Stimulated activated CD8-positive, alpha-beta memory T cell treated with anti-CD3 and anti-CD28 coated beads, Interleukin-4, amount 100 ng/mL, for 4 hours (primary cell): ENCODE data around the gene CYP2J2.
A peak's percentile ranks its signal among the peaks of the same experiment; 100 is the strongest.
"Not testable (repeated sequence)": the region's sequence is repeated elsewhere in the genome, so short reads cannot be mapped to it uniquely, and the experiment has no call there.

ENCODE experiments used
- DNase-seq, 2 donors: peaks; one replicate each; pipeline ENCODE4 v3.0.0-alpha.2; 2020; ENCODE audit warnings: low read depth in 2 of 2, low spot score in 1 of 2

Gene CYP2J2, protein sequence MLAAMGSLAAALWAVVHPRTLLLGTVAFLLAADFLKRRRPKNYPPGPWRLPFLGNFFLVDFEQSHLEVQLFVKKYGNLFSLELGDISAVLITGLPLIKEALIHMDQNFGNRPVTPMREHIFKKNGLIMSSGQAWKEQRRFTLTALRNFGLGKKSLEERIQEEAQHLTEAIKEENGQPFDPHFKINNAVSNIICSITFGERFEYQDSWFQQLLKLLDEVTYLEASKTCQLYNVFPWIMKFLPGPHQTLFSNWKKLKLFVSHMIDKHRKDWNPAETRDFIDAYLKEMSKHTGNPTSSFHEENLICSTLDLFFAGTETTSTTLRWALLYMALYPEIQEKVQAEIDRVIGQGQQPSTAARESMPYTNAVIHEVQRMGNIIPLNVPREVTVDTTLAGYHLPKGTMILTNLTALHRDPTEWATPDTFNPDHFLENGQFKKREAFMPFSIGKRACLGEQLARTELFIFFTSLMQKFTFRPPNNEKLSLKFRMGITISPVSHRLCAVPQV

DNA sequence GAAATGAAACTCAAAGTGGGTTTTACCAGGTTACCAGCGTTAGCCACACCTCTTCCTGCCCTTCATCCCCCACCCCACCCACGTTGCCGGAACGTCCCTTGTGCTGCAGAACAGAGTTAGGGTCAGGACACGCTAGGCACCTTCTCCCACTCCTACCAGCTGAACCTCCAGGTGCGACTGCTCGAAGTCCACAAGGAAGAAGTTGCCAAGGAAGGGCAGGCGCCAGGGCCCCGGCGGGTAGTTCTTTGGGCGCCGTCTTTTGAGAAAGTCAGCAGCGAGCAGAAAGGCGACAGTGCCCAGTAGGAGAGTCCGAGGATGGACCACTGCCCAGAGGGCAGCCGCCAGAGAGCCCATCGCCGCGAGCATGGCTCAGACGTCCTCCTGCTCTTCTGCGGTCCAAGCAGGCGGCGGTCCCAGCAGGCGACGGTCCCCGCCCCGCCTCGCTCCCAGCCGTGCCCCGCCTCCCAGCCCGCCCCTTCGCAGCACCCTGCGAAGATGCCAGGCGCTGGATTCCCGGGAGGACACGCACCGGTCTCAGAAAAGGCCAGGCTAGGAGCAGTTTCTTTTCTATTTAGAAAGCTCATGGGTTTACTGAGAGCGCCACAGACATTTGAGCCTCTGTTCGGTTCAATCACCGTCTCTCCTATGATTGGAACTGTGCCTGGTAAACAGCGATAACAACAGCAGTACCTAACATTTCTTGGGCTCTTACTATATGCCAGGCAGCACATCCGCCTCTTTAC lies at the start of gene CYP2J2:
Gene CYP2J2, minus strand, starts transcription at position 393 of the 743 bp plus-strand sequence. Its CDS starts 27 bp downstream, at position 366.
- DNase-seq: no peak

DNA sequence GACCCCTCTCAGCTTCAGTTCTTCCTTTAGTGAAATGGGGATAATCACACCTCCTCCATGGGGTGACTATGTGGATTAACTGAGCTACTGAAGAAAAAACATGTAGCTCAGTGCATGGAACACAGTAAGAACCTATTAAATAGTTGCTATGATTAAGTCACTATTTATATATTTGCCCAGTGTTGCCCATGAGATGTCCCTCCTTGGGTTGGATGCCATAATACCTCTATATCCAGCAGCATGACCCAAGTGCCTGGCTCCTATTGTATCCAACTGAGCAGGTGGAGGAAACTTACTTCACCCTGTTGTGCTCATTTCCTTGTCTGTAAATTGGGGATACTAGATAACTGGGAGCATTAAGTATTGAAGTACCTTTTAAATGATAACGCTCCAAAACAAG lies 47.1 kb upstream of the CYP2J2 start:
- DNase-seq: no peak

DNA sequence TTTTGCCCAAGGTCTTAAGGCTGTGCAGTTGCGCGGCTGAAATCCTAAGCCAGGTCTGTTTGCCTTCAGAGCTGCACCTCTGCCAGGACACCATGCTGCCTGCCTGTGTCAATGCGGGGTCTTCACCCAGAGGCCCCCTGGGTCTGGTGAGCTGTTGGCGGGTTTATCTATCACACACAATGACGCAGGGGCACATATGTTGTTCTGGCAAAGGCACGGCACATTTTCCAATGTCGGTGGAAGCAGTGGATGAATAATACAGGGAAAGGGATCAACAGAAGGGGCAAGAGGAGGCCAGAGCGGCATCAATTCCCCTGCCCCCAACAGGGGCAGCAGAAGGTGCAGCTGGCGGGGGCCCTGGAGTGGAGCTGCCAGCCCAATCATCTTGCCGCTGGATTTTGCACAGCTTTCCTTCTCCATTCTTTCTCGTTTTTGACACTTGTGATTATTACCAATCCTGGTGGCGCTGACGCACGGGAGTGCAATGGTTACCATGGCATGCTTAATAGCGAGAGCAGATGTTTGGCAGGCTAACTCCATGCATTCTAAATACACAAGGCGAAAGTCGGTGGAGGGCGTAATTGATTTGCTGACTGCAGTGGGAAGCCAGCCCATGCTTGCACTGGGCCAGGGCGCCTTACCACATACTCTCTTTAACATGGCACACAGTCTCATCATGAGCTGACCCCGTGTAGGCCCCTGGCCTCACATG lies 45.8 kb upstream of the CYP2J2 start:
- no peak for DNase-seq

DNA sequence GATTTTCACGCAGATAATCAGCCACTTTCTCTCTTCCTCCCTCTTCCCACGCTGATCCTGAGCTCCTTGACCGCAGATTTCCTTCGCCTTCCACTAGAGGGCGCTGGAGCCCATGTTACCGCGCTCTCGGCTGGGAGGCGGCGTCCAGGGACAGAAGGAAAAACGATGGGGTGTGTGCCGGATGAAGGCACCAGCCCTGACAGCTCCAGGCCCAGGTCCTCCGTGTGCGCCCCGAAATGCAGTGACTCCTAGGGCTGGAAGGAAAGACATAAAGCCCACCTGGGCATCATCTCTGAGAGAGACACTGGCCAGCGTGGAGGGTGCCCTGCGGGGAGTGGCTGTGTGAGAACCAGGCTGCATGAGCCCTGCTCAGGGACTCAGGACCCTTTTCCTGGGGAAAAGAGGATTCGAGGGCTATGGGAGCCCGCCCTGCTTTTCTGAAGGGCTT lies 44.9 kb upstream of the CYP2J2 start:
- DNase-seq: peak in 1 of 2 donors; percentile 12

DNA sequence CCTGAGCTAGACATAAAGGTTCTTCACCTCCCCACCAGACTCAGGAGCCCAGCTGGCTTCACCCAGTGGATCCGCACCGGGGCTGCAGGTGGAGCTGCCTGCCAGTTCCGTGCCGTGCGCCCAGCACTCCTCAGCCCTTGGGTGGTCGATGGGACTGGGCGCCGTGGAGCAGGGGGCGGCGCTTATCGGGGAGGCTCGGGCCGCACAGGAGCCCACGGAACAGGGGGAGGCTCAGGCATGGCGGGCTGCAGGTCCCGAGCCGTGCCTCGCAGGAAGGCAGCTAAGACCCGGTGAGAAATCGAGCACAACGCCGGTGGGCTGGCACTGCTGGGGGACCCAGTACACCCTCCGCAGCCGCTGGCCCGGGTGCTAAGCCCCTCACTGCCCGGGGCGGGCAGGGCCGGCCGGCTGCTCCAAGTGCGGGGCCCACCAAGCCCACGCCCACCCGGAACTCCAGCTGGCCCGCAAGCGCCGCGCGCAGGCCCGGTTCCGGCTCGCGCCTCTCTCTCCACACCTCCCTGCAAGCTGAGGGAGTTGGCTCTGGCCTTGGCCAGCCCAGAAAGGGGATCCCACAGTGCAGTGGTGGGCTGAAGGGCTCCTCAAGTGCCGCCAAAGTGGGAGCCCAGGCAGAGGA lies 43.1 kb upstream of the CYP2J2 start:
- not testable (repeated sequence) for DNase-seq

DNA sequence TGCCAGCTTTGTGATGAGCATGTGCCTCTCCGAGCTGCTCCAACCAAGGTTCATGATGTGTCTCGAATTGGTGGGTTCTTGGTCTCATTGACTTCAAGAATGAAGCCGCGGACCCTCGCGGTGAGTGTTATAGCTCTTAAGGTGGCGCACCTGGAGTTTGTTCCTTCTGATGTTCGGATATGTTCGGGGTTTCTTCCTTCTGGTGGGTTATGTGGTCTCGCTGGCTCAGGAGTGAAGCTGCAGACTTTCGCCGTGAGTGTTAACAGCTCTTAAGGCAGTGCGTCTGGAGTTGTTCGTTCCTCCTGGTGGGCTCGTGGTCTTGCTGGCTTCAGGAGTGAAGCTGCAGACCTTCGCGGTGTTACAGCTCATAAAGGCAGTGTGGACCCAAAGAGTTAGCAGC lies 42.2 kb upstream of the CYP2J2 start:
- not testable (repeated sequence) for DNase-seq

DNA sequence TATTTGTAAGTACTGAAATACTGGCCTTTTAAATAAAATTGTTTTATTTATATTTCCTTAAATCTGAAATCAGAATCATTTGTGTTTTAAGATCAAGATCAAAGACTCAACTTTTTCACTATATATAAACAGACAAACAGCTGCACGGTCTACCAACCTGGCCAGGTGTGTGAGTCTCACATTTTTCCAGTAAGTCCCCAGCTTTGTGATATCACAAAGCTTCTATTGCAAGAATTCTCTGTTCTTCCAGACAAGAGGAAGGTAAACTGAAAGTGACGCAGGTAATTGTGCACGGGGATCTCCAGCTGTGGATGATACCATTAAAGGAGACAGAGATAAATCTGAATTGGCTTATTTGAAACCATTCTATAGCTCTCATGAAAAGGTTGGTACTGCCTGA lies 41.2 kb upstream of the CYP2J2 start:
- no peak for DNase-seq

DNA sequence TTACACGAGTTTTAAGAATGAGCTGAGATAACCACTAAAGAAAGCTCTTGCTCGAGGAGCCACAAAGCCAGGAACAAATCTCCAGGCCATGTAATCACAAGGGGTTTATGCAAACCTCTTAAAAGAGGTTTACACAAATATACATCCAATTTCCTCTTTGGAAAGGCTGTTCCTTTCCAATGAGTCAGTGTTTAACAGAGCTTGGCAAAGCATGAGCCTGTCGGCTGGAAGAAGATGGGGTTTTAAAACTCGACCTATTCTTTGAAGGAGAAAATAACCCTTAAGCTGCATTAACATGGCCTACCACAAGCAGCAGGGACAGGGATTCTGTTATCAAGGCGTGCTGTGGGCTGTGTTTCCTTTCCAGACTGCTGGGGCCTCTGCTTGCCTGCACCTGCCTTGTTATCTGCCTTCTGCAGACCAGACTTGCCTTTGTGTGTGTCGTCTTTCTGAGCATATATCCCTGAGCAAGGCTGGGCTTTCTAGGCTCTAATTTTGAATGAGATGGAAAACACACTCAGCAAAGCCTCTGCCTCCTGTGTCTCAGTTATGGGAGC lies 40.6 kb upstream of the CYP2J2 start:
- no peak for DNase-seq

DNA sequence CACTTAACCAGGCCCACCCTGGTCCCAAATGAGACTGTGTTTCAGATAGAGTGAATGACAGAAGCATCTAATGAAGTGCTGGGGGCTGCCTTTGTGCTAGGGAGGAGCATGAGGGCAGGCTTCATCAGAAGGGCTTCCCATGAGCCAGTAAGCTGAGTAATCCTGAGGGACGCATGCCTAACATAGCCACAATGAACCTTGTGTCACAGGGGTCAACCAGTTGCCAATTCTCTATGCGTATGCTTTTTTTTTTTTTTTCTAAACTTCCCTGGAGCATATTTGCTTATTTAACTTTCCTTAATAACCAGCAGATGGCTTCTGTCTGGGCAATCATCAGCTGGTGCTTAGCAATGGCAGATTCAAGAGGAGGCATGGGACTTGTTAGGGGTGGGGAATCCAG lies 25.5 kb upstream of the CYP2J2 start:
- DNase-seq: no peak

DNA sequence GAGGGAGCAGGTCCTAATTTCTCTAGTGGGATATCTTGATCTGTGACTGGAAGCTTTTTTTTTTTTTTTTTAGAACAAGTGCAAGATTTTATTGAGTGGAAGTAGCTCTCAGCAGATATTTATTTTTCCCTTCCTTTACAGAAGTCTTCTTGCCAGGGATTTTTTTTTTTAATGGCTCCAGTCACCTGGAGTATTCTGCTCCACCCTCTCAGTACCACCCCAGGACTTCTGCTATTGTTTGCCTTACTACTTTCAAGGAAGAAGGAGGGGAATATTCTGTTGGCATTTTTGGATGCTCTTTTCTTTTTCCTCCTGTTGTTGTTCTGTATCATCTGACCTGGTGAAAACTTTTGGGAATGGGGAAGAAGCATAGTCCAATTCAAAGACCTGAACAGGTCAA lies 23.1 kb upstream of the CYP2J2 start:
- DNase-seq: no peak

DNA sequence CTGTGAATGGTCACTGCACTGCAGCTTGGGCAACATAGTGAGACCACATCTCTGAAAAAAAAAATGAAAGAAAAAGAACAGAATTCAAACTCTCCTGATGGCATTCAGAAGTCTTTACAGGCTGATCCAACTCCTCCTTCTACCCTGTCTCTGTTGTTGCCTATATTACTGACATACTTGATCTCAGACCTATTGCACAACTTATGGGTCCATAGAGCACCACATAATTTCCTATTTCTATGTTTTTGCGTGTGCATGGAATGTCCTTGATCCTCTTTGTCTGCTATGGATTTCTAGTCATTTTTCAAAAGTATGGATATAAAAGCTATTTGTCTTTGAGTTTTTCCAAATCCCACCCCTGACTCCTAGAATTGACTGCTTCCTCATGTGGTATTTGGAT lies 22.4 kb upstream of the CYP2J2 start:
- DNase-seq: no peak

DNA sequence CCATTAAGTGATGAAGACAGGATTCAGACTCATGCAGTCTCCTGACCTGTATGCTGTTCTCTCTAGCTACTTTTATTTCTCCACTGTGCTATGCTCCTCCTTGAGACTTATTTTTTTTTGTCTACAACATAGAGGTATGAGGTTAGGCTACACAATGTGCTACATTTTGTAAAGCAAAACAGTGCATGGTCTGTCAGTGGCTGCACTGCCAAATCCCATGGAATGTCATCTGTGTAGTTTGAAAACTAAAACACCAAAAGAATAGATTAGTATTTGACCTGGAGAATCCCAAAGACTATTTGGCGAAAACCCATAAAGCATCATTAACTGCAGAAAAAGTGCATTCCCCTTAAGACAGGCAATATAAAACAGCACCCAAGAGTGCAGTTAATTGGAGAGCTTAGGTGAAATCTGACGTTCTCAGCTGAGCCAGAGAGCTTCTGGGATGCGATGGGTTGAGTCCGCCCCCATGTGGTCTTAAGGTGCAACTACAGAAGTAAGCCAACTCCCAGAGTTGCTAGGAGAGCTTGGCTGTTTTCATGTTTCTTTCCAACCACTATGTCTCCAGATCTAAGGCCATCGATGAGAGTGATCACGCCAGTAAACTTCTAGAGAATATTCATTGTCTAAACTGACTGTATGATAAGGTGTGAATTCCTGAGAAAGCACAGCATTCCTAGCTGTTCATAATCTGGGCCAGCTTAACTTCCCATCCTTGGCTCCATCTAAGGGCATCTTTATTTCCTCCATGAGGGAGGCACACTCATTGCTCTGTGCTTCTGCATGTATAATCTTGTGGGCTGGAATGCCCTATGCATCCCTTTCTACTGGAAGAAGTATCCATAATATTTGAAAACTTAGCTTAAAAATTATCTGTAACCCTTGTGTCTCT lies 20.7 kb upstream of the CYP2J2 start:
- DNase-seq: peak in 1 of 2 donors; percentile 12

DNA sequence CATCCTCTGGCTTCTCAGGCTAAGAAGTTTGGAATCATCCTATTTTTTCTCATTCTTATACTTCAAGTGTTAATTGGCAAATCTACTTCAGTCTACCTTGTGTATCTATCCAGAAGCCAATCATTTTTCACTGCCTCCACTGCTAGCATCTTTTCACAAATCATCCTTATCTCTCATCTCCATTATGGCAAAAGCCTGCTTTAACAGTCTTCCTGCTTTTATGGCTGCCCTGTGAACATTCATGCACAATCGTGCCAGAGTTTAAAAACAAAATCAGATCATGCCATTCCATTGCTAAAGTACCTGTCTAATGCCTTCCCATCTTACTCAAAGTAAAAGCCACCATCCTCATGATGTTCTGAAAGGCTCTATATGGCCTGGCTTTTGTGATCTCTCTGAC lies 19.2 kb upstream of the CYP2J2 start:
- no peak for DNase-seq

DNA sequence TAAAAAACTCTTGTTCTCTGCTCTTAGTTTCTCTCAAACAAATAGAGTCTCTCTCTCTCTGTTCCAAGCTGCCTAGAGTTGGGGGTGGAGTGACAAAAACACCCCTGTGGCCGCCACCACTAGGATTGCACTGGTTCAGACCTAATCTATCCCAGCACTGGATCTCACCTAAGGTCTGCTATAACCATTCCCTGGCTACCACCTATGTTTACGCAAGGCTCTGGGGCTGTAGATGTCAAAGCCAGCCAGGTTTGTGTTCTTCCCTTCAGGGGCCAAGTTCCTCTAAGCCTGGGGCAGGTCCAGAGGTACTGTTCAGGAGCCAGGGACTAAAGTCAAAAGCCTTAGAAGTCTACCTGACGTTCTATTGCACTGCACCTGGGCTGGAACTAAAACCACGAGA lies 12.8 kb upstream of the CYP2J2 start:
- no peak for DNase-seq

DNA sequence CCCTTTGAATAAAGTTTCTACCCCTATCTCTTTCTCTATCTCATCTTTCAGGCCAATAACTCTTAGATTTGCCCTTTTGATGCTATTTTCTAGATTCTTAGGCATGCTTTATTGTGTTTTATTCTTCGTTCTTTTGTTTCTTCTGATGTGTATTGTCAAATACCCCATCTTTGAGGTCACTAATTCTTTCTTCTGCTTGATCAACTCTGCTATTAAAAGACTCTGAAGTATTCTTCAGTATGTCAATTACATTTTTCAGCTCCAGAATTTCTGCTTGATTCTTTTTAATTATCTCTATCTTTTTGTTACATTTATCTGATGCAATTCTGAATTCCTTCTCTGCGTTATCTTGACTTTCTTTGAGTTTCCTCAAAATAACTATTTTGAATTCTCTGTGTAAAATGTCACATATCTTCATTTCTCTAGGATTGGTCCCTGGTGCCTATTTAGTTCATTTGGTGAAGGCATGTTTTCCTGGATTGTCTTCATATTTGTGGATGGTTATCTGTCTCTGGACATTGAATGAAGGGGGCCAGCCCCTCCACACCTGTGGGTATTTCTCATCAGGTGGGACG lies 11.2 kb upstream of the CYP2J2 start:
- DNase-seq: no peak

DNA sequence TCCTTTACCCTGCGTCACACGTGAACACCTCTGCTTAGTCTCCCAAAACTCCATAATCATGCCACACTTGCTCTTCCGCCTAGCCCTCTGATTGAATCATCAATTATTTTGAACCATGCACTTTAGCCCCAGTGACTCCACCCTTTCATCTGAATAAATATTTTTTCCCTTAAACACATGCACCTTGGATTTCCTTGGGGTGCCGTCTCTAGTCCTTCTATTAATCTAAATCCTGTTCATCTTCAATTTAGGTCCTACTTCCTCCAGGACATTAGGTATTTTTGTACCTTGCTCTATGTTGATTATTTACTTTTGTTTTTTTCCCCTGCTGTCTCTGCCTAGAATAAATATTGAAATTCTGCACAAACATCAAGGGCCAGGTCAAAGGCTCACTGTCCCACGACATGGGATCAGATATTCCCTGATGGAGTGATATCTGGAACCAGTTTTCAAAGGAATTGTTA lies 9.8 kb upstream of the CYP2J2 start:
- DNase-seq: no peak

DNA sequence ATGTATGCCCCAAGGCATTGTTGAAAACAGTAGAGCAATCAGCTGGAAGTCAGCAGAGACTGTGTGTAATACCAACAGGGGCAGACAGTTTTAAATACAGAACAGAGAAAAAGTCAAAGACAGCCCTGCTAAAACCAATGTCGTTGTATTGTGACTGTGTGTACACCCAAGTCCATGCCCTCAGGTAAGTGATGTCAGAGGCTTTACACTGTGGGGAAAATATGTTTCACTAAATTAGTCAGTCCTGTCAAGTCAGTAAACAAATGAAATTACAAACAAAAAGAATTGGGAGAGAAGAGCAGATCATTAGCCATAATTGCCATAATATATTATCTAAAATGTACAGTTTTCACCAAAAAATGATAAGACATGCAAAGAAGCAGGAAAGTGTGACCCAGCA lies 2.4 kb upstream of the CYP2J2 start:
- DNase-seq: no peak

DNA sequence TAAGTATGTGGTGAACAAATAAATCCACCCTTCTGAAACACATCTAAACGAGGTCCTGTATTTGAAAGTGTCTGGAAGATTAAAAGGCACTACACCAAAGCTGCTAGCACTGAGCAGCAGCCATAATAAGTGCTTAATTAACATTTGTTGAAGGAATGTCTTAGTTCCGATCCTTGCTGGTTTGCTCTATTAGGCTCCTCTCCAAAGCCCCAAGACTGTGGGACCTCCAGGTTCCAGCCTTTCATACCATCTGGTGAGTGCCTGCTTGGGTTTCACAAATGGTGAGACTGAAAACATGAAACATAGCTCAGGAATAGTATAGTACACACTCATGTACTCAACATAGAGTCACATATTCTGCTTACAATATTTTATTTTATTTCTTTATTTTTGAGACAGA lies 640 bp upstream of the CYP2J2 start:
- no peak for DNase-seq

DNA sequence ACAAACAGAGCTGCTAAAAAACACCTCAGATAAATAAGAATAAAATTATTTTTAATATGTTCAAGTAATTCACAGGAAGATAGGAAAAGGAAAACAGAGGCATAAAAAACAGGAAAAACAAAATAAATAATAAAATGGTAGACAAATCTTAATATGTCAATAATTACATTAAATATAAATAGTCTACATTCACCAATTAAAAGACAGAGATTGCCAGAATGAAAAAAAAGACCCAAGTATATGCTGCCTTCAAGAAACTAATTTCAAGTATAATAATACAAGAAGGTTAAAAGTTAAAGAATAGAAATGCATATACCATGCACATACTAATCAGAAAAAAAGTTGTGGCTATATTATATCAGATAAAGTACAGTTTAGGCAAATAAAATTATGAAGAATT lies 1.9 kb downstream of the CYP2J2 start:
- no peak for DNase-seq
